Measurements from ENCODE around the gene RPAP3.

Gene RPAP3

GRCh38 chr12:47748507-47748828, 42.6 kb upstream of the RPAP3 start:
- Histone ChIP-seq H3K4me3 (ENCODE audit: low read depth, low read length) (no peak overlapping the region), H3K27ac (ENCODE audit: low read depth, low read length) (no peak overlapping the region), H3K36me3 (ENCODE audit: control insufficient read depth, insufficient read depth, low read length) (no peaks in the 10 kb centered on the region), H3K9me3 (ENCODE audit: control insufficient read depth, insufficient read depth, low read length) (no peaks in the 10 kb centered on the region), H3K27me3 (ENCODE audit: control insufficient read depth, insufficient read depth, low read length) (no peaks in the 10 kb centered on the region), H3K4me1 (ENCODE audit: control insufficient read depth, insufficient read depth, low read length) (peaks cover 7% of the 10 kb centered on the region; the same call in 1 of the 2 replicates), H3K9ac (ENCODE audit: low read depth, low read length) (no peak overlapping the region)

DNA sequence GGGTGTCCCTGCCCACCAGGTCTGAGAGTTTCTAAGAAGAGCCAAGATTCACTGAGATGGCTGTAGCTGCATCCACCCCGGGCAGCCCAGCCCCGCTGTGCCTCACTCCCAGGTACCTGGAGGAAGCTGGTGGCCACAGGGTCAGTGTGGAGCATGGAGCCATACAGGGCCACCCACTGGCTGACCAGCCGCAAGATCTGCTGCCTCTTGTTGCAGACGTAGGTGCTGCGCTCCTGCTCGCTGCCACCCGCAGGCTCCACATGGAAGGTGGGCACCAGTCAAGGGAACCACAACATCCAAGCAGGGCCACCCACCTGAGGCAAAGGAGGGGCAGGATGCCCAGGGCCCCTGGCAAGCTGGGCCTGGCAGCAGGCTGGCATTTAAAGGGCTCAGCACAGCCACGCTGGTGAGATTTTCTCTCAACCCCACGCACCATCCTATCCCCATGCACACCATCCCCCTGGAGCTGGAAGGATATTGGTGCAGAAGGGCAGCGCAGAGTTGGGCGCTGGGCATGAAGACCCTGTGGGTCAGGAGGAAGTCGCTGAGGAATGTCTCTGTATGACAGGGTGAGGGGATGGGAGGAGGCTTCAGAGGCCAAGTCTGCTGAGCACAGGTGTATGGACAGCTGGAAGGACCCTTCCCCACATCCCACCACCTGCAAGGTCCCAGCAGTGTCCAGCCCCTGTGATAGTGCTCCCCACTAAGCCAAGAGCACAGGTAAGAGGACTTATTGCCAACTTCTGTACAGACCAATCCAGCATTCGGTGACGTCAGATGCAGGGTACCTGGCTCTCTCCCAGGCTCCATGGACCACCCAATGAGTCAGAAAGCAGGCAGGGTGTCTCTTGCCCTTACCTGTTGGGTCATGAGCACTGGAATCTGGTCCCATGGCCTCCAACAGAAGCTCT, 42.0 kb upstream of the RPAP3 start:
- Histone ChIP-seq H3K9ac (ENCODE audit: low read depth, low read length) (no peak overlapping the region), H3K4me1 (ENCODE audit: control insufficient read depth, insufficient read depth, low read length) (peaks cover 2% of the 10 kb centered on the region; the same call in 1 of the 2 replicates), H3K36me3 (ENCODE audit: control insufficient read depth, insufficient read depth, low read length) (no peaks in the 10 kb centered on the region), H3K27ac (ENCODE audit: low read depth, low read length) (no peak overlapping the region), H3K9me3 (ENCODE audit: control insufficient read depth, insufficient read depth, low read length) (no peaks in the 10 kb centered on the region), H3K4me3 (ENCODE audit: low read depth, low read length) (no peak overlapping the region), H3K27me3 (ENCODE audit: control insufficient read depth, insufficient read depth, low read length) (no peaks in the 10 kb centered on the region)

GRCh38 chr12:47747126-47747525, 41.3 kb upstream of the RPAP3 start:
- no peaks in the 10 kb centered on the region for H3K27me3 ChIP-seq (ENCODE audit: control insufficient read depth, insufficient read depth, low read length)
- H3K4me3 ChIP-seq (ENCODE audit: low read depth, low read length) = no peak overlapping the region
- H3K4me1 ChIP-seq (ENCODE audit: control insufficient read depth, insufficient read depth, low read length) = peaks cover 2% of the 10 kb centered on the region; the same call in 1 of the 2 replicates

GRCh38 chr12:47746523-47746922, 40.7 kb upstream of the RPAP3 start:
- no peaks in the 10 kb centered on the region for H3K9me3 ChIP-seq (ENCODE audit: control insufficient read depth, insufficient read depth, low read length)
- no peaks in the 10 kb centered on the region for H3K36me3 ChIP-seq (ENCODE audit: control insufficient read depth, insufficient read depth, low read length)
- no peak overlapping the region for H3K27ac ChIP-seq (ENCODE audit: low read depth, low read length)
- H3K27me3 ChIP-seq (ENCODE audit: control insufficient read depth, insufficient read depth, low read length) = no peaks in the 10 kb centered on the region
- no peak overlapping the region for H3K9ac ChIP-seq (ENCODE audit: low read depth, low read length)
- H3K4me1 ChIP-seq (ENCODE audit: control insufficient read depth, insufficient read depth, low read length) = peaks cover 2% of the 10 kb centered on the region; the same call in 1 of the 2 replicates
- H3K4me3 ChIP-seq (ENCODE audit: low read depth, low read length) = no peak overlapping the region

More at GRCh38 chr12:47747126-47747525, 41.3 kb upstream of the RPAP3 start:
- Histone ChIP-seq H3K36me3 (ENCODE audit: control insufficient read depth, insufficient read depth, low read length) (no peaks in the 10 kb centered on the region), H3K9me3 (ENCODE audit: control insufficient read depth, insufficient read depth, low read length) (no peaks in the 10 kb centered on the region), H3K9ac (ENCODE audit: low read depth, low read length) (no peak overlapping the region), H3K27ac (ENCODE audit: low read depth, low read length) (no peak overlapping the region)

- Histone ChIP-seq H3K27ac (ENCODE audit: low read depth, low read length) (no peak overlapping the region), H3K4me3 (ENCODE audit: low read depth, low read length) (no peak overlapping the region), H3K9me3 (ENCODE audit: control insufficient read depth, insufficient read depth, low read length) (no peaks in the 10 kb centered on the region), H3K36me3 (ENCODE audit: control insufficient read depth, insufficient read depth, low read length) (no peaks in the 10 kb centered on the region), H3K27me3 (ENCODE audit: control insufficient read depth, insufficient read depth, low read length) (no peaks in the 10 kb centered on the region), H3K4me1 (ENCODE audit: control insufficient read depth, insufficient read depth, low read length) (peaks cover 2% of the 10 kb centered on the region; the same call in 1 of the 2 replicates), H3K9ac (ENCODE audit: low read depth, low read length) (no peak overlapping the region)
These were observed 40.2 kb upstream of the RPAP3 start for GRCh38 chr12:47746073-47746472.

DNA sequence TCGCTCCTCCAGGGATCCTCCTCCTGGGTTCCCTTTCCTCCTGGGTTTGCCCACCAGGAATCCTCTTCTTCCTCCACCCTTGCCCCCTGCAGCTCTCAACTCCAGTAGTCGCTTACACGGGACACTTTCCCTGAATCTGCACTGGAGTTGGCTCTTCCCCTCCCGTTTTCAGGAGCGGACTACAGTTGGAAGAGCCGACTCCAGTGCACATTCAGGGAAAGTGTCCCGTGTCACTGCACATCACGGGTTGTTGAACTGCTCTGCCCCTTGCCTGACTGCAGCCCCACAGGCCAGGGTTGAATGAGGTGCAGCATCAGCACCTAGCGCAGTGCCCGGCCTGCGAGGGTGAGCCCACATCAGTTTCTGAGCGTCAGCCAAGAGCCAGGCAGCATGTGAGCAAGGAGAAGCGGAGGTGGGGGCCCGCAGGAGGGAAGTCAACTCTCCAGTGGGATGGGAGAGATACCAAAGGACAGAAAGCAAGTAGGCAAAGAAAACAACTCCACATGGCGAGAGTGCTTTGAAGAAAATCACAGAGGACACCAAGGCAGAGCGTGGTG, 39.7 kb upstream of the RPAP3 start:
- no peak overlapping the region for H3K27ac ChIP-seq (ENCODE audit: low read depth, low read length)
- H3K36me3 ChIP-seq (ENCODE audit: control insufficient read depth, insufficient read depth, low read length) = no peaks in the 10 kb centered on the region
- no peak overlapping the region for H3K4me3 ChIP-seq (ENCODE audit: low read depth, low read length)
- H3K4me1 ChIP-seq (ENCODE audit: control insufficient read depth, insufficient read depth, low read length) = peaks cover 2% of the 10 kb centered on the region; the same call in 1 of the 2 replicates
- no peaks in the 10 kb centered on the region for H3K9me3 ChIP-seq (ENCODE audit: control insufficient read depth, insufficient read depth, low read length)
- H3K9ac ChIP-seq (ENCODE audit: low read depth, low read length) = no peak overlapping the region
- H3K27me3 ChIP-seq (ENCODE audit: control insufficient read depth, insufficient read depth, low read length) = no peaks in the 10 kb centered on the region

GRCh38 chr12:47744778-47745436, 39.1 kb upstream of the RPAP3 start:
- Histone ChIP-seq H3K4me1 (ENCODE audit: control insufficient read depth, insufficient read depth, low read length) (peaks cover 2% of the 10 kb centered on the region; the same call in 1 of the 2 replicates), H3K36me3 (ENCODE audit: control insufficient read depth, insufficient read depth, low read length) (no peaks in the 10 kb centered on the region), H3K9me3 (ENCODE audit: control insufficient read depth, insufficient read depth, low read length) (no peaks in the 10 kb centered on the region), H3K4me3 (ENCODE audit: low read depth, low read length) (no peak overlapping the region), H3K9ac (ENCODE audit: low read depth, low read length) (no peak overlapping the region), H3K27ac (ENCODE audit: low read depth, low read length) (no peak overlapping the region), H3K27me3 (ENCODE audit: control insufficient read depth, insufficient read depth, low read length) (no peaks in the 10 kb centered on the region)

DNA sequence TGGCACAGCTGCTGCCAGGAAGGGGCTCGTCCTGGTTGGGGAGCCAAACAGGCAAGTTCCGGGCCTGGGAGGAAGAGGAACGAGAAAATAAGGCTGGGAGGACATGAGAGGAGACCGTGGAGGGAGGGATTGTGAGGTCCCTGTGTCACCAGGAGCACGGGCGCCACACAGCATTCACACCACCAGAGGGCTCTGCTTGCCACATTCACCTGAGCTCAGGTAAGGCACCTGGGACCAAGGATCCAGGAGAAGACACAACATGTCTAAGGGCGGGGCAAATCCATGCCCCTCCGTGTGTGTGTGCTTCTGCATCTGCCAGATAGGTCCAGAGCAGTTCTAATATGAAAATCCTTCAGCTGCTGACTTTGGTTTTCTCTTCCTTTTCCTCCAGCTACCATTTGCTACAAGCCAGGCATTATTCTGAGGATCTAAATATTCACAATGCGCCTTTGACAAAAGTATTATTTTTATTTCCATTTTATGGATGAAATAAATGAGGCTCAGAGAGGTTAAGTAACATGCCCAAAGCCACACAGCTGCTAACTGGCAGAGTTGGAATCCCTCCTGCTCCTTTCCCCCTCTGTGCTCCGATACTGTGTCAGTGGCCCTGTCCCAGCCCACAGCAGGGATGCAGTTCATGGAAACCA, 38.3 kb upstream of the RPAP3 start:
- no peaks in the 10 kb centered on the region for H3K27me3 ChIP-seq (ENCODE audit: control insufficient read depth, insufficient read depth, low read length)

DNA sequence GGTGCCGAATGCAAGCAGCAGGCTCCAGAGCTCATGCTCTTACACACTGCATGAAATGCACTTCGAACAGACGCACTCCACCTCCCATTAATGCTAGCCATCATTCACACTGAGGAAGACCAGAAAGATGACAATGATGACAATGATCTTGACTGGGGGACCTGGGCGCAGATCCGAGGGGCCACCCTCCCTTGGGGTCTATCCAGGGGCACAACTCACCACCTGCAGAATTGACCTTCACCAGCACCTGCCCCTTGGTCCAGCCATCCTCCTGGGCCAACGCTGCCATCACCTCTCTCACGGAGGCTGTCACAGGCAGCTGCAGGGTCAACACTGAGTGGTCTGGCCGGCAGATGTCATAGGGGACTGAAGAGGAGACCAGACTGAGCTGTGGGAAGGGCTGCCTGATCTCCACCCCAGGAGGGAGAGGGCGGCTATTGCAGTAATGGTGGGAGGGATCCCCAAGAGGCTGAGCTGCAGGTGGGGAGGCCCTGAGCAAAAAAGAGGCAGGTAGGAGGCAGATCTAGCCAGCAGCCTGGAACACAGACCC, 37.6 kb upstream of the RPAP3 start:
- no peaks in the 10 kb centered on the region for H3K36me3 ChIP-seq (ENCODE audit: control insufficient read depth, insufficient read depth, low read length)
- no peaks in the 10 kb centered on the region for H3K9me3 ChIP-seq (ENCODE audit: control insufficient read depth, insufficient read depth, low read length)
- H3K27ac ChIP-seq (ENCODE audit: low read depth, low read length) = no peak overlapping the region
- no peaks in the 10 kb centered on the region for H3K27me3 ChIP-seq (ENCODE audit: control insufficient read depth, insufficient read depth, low read length)
- H3K4me3 ChIP-seq (ENCODE audit: low read depth, low read length) = no peak overlapping the region
- H3K9ac ChIP-seq (ENCODE audit: low read depth, low read length) = no peak overlapping the region
- peaks cover 2% of the 10 kb centered on the region; the same call in 1 of the 2 replicates for H3K4me1 ChIP-seq (ENCODE audit: control insufficient read depth, insufficient read depth, low read length)

More for the DNA sequence above, 38.3 kb upstream of the RPAP3 start:
- H3K27ac ChIP-seq (ENCODE audit: low read depth, low read length) = no peak overlapping the region
- no peak overlapping the region for H3K9ac ChIP-seq (ENCODE audit: low read depth, low read length)
- H3K4me1 ChIP-seq (ENCODE audit: control insufficient read depth, insufficient read depth, low read length) = peaks cover 2% of the 10 kb centered on the region; the same call in 1 of the 2 replicates
- no peaks in the 10 kb centered on the region for H3K36me3 ChIP-seq (ENCODE audit: control insufficient read depth, insufficient read depth, low read length)
- no peak overlapping the region for H3K4me3 ChIP-seq (ENCODE audit: low read depth, low read length)
- H3K9me3 ChIP-seq (ENCODE audit: control insufficient read depth, insufficient read depth, low read length) = no peaks in the 10 kb centered on the region

DNA sequence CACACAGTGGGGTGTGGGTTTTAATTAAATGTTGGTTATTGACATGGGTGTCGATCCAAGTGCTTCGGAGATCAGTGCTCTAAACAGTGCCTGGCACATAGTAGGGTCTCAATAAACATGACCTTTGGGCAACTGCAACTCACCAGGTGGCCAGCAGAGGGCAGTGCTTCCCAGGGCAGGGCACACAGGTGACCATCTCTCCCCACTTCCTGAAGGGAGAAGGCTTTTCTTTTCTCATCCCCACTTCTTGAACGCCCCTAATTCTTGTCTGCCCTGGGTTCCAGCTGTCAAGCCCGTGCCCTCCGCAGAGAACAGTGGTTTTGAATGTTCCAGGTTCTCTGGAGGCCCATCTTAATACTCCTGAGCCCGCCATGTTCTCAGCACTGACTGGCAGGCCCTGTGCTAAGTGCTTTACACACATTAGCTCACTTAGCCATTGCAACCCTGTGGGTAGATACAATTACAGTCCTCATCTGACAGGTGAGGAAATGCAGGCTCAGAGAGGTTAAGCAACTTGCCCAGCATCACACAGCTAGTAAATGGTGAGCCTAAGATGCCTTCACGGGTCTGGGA, 36.5 kb upstream of the RPAP3 start:
- H3K36me3 ChIP-seq (ENCODE audit: control insufficient read depth, insufficient read depth, low read length) = no peaks in the 10 kb centered on the region
- H3K4me1 ChIP-seq (ENCODE audit: control insufficient read depth, insufficient read depth, low read length) = peaks cover 2% of the 10 kb centered on the region; the same call in 1 of the 2 replicates
- H3K27ac ChIP-seq (ENCODE audit: low read depth, low read length) = no peak overlapping the region
- no peak overlapping the region for H3K9ac ChIP-seq (ENCODE audit: low read depth, low read length)
- H3K4me3 ChIP-seq (ENCODE audit: low read depth, low read length) = no peak overlapping the region
- no peaks in the 10 kb centered on the region for H3K27me3 ChIP-seq (ENCODE audit: control insufficient read depth, insufficient read depth, low read length)
- no peaks in the 10 kb centered on the region for H3K9me3 ChIP-seq (ENCODE audit: control insufficient read depth, insufficient read depth, low read length)

All from HUES48 (cell line).